Adrenal gland (tissue), 5 donors: Measurements from ENCODE around the gene CXXC5.

ENCODE experiments used
- POLR2A ChIP-seq, 2 donors: fragments of 450-650 bp; IDR thresholded peaks; one replicate each; pipeline ENCODE4 v1.6.1; 2017; ENCODE audit warnings: antibody characterized with exemption in 2 of 2, mild to moderate bottlenecking in 2 of 2, moderate library complexity in 1 of 2
- TF ChIP-seq, protein P1 (sequence below), 6 experiments: fragments of 450-650 bp in 4 of 6; fragments of 200-600 bp in 2 of 6; sonication (generic) in 1 of 6; IDR thresholded peaks; 1 replicate in 5 of 6; 2 replicates in 1 of 6; pipeline versions ENCODE4 v1.5.1 to v1.8.0; 2016 to 2021; ENCODE audit warnings: antibody characterized with exemption in 6 of 6, mild to moderate bottlenecking in 2 of 6, moderate library complexity in 1 of 6
- donor health status: DM: no; HTN: no; CAD: no.

DNA sequence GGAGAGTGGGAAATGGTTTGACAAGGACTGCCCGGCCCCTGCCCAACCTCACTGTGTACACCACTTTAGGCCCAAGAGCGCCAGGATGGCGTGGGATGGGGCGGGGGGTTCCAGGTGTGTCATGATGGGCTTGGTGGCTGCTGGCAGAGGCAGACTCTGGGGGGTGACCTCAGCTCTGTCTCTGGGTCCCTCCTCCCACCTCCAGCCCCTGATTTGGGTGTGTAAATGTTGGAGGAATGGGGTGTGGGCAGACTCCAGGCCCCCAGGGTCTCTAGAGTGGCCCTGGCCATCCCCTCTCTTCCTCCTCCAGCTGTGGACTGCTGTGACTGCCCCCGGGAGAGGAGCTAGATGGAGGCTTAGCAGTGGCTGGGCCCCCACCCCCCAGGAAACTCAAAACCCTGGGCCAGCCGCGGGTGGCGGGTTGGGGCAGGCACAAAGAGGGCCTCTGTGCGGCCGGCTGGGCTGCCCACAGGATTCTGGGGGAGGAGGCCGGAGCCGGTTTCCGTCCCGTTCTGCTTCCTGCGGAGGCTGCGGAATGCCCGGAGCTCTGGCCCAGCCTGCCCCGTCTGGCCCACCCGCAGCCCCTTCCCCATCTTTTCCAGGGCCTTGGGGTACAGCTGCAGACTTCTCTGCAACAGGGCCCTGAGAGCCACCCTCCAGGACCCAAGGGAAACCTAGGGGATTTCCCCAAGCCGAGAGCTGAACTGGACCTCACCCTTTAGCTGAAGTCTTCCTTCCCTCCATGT, 23.1 kb downstream of the CXXC5 start:
- TF ChIP-seq, protein P1, sequence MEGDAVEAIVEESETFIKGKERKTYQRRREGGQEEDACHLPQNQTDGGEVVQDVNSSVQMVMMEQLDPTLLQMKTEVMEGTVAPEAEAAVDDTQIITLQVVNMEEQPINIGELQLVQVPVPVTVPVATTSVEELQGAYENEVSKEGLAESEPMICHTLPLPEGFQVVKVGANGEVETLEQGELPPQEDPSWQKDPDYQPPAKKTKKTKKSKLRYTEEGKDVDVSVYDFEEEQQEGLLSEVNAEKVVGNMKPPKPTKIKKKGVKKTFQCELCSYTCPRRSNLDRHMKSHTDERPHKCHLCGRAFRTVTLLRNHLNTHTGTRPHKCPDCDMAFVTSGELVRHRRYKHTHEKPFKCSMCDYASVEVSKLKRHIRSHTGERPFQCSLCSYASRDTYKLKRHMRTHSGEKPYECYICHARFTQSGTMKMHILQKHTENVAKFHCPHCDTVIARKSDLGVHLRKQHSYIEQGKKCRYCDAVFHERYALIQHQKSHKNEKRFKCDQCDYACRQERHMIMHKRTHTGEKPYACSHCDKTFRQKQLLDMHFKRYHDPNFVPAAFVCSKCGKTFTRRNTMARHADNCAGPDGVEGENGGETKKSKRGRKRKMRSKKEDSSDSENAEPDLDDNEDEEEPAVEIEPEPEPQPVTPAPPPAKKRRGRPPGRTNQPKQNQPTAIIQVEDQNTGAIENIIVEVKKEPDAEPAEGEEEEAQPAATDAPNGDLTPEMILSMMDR (IDR thresholded peaks at IDR 0.05) = no peak
- no peak for TF ChIP-seq POLR2A (IDR thresholded peaks at IDR 0.05)
